Gastroesophageal sphincter (tissue), 4 donors: ENCODE data around the gene AFF3. TPM values are rescaled to one million over a fixed set of nuclear protein-coding genes. Genes with fewer than 3 reads are reported as not detected.

Experiments
- ATAC-seq: fragments of 150-250 bp; one replicate; pipeline ENCODE4 v1.9.1; 2016; ENCODE audit warnings: mild to moderate bottlenecking, moderate library complexity
- H3K27ac ChIP-seq, 4 donors: fragments of 200-600 bp; sonication (generic) in 3 of 4; 1 replicate in 3 of 4; 2 replicates in 1 of 4; pipeline ENCODE4 v1.5.1; 2016 to 2019
- H3K27me3 ChIP-seq: fragments of 200-600 bp; sonication (generic); one replicate; pipeline ENCODE4 v1.5.1; 2019
- H3K36me3 ChIP-seq, 2 donors: fragments of 200-600 bp; sonication (generic); one replicate each; pipeline ENCODE4 v1.5.1; 2019; ENCODE audit warnings: control low read depth in 1 of 2
- H3K4me1 ChIP-seq, 3 donors: fragments of 200-600 bp; sonication (generic); 1 replicate in 2 of 3; 2 replicates in 1 of 3; pipeline ENCODE4 v1.5.1; 2016 to 2019; ENCODE audit warnings: control low read depth in 2 of 3
- H3K4me3 ChIP-seq, 2 donors: fragments of 200-600 bp; sonication (generic); one replicate each; pipeline ENCODE4 v1.5.1; 2019; ENCODE audit warnings: mild to moderate bottlenecking in 1 of 2, moderate library complexity in 1 of 2
- H3K9me3 ChIP-seq, 3 donors: fragments of 200-600 bp; sonication (generic); one replicate each; pipeline ENCODE4 v1.5.1; 2017 to 2019; ENCODE audit warnings: control low read depth in 2 of 3
- EP300 ChIP-seq: sonication (generic); formaldehyde crosslinking; IDR thresholded peaks from one replicate; pipeline ENCODE4 v1.6.1; 2017; ENCODE audit warnings: antibody characterized with exemption, mild to moderate bottlenecking
- POLR2A ChIP-seq, 2 donors: fragments of 450-650 bp; IDR thresholded peaks; one replicate each; pipeline ENCODE4 v1.6.1; 2017; ENCODE audit warnings: antibody characterized with exemption in 2 of 2, mild to moderate bottlenecking in 2 of 2, moderate library complexity in 1 of 2
- POLR2AphosphoS5 ChIP-seq: sonication (generic); formaldehyde crosslinking; IDR thresholded peaks from one replicate; pipeline ENCODE4 v1.6.1; 2017; ENCODE audit warnings: antibody characterized with exemption
- WGBS, 2 donors: methylation state at CpG; one replicate each; pipeline ENCODE4 v1.1.5; 2018; ENCODE audit warnings: low coverage in 1 of 2; 5-methylcytosine and 5-hydroxymethylcytosine counted together
- total RNA-seq, 4 donors: library from RNA; depleted of rRNA; stranded (reverse); fragments of >200 nt; gene quantifications; one replicate each; pipeline ENCODE4 v1.1.0, GENCODE V29; 2016
- TF ChIP-seq, protein P1 (sequence below), 4 experiments: fragments of 200-600 bp in 2 of 4; fragments of 450-650 bp in 2 of 4; sonication (generic) in 1 of 4; IDR thresholded peaks; one replicate each; pipeline ENCODE4 v1.5.1; 2017 to 2019; ENCODE audit warnings: antibody characterized with exemption in 4 of 4, mild to moderate bottlenecking in 2 of 4, moderate library complexity in 2 of 4

AFF3 gene
- total RNA-seq, 4 donors from 2014 or later: 15.4 to 74.8 (median 37.7) TPM

DNA sequence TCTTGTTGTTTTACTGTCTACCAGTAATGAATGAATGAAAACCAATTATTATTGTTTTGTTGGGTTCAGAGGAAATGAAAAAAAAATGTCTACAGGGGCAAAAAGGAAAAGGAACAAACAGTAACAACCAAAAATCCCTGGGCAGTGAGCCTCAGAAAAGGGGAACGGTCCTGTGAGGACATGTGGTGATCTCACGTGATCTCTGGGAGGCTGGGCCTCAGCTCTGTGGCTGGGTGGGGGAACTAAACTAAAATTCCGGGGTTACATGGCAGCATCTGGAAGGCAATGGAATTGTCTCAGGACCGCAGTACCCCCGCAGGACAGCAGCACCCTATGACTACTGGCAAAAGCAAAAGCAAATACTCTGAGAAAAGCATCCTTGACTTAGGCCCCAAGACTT is 80.1 kb downstream of the AFF3 start:
- 86 to 94% methylated on average over 5 of the region's 5 CpGs for WGBS, 2 donors
- Histone ChIP-seq H3K9me3 (no peaks in the 10 kb centered on the region), H3K27me3 (no peaks in the 10 kb centered on the region), H3K27ac (no peak overlapping the region), H3K4me1 (peaks cover 0 to 26% (median 0%) of the 10 kb centered on the region in 3 donors), H3K36me3 (peaks cover 0 to 6% of the 10 kb centered on the region in 2 donors), H3K4me3 (no peak overlapping the region)
- ATAC-seq: no peak
- TF ChIP-seq EP300: no peak
- no peak for TF ChIP-seq POLR2AphosphoS5
- no peak for TF ChIP-seq POLR2A (IDR thresholded peaks at IDR 0.05)

DNA sequence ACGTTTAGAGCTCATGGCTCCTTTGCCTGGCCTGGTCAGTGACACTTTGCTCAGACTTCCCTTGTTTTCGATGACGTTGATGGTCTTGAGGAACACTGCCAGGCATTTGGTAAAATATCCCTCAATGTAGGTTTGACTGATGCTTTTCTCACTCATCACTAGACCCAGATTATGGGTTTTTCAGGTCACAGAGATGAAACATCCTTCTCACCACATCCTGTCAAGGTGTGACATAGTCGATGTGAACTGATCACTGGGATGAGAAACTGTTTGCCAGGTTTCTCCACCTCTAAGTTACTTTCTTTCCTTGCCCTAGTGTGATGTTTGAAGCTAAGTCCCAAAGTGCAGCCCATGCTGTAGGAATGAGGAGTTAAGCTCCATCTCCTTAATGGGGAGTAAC is 81.5 kb downstream of the AFF3 start:
- Histone ChIP-seq H3K36me3 (peaks cover 0 to 6% of the 10 kb centered on the region in 2 donors), H3K27me3 (no peaks in the 10 kb centered on the region), H3K4me1 (peaks cover 0 to 18% (median 0%) of the 10 kb centered on the region in 3 donors), H3K9me3 (no peaks in the 10 kb centered on the region), H3K27ac (no peak overlapping the region), H3K4me3 (no peak overlapping the region)
- 76 to 100% methylated on average over 1 to 3 of the region's 4 CpGs for WGBS, 2 donors
- no peak for TF ChIP-seq POLR2AphosphoS5
- no peak for TF ChIP-seq EP300
- TF ChIP-seq POLR2A (IDR thresholded peaks at IDR 0.05): no peak
- TF ChIP-seq, protein P1, sequence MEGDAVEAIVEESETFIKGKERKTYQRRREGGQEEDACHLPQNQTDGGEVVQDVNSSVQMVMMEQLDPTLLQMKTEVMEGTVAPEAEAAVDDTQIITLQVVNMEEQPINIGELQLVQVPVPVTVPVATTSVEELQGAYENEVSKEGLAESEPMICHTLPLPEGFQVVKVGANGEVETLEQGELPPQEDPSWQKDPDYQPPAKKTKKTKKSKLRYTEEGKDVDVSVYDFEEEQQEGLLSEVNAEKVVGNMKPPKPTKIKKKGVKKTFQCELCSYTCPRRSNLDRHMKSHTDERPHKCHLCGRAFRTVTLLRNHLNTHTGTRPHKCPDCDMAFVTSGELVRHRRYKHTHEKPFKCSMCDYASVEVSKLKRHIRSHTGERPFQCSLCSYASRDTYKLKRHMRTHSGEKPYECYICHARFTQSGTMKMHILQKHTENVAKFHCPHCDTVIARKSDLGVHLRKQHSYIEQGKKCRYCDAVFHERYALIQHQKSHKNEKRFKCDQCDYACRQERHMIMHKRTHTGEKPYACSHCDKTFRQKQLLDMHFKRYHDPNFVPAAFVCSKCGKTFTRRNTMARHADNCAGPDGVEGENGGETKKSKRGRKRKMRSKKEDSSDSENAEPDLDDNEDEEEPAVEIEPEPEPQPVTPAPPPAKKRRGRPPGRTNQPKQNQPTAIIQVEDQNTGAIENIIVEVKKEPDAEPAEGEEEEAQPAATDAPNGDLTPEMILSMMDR (IDR thresholded peaks at IDR 0.05): no peak
- ATAC-seq: no peak

DNA sequence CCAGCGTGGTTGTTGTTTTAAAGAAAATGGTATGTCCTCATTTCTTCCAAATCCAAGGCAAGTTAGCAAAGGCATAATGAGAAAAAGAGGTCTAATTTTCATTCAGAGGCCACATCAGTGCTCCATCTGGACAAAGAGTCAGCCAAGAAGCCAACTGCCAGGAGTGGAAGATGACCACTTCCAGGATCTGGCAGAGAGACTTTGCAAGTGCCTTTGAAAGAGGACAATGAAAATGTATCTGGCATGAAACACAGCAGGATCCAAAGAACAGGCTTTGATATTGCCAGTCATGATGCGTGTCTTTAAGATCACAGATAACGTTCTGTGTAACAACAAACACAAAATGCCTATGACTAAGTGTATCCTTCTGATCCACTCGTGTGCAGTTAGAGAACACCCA is 82.8 kb downstream of the AFF3 start:
- Histone ChIP-seq H3K27ac (no peak overlapping the region), H3K27me3 (no peaks in the 10 kb centered on the region), H3K4me3 (no peak overlapping the region), H3K36me3 (peaks cover 0 to 6% of the 10 kb centered on the region in 2 donors), H3K9me3 (no peaks in the 10 kb centered on the region), H3K4me1 (peaks cover 0 to 13% (median 0%) of the 10 kb centered on the region in 3 donors)
- TF ChIP-seq, protein P1 (IDR thresholded peaks at IDR 0.05): no peak
- no peak for TF ChIP-seq POLR2AphosphoS5
- no peak for TF ChIP-seq EP300
- TF ChIP-seq POLR2A (IDR thresholded peaks at IDR 0.05): no peak
- WGBS, 2 donors: 89 to 100% methylated on average over 3 to 4 of the region's 4 CpGs
- no peak for ATAC-seq

DNA sequence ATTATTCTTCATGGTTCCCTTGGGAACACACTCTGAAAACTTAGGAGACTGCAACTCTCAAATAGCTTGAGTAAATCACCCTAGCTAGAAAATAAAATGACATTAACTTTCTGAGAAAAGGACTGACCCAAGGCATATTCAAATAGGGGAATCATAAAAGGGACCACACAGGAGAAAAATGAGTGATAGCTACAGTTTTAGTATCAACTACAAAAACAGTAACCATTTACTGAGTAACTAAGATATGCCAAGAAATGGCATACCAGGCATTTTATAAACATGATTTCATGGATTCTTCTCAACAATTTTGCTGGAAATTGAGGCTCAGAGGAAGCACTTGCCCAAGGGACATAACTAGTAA is 84.5 kb downstream of the AFF3 start:
- no peak overlapping the region for H3K4me3 ChIP-seq
- peaks cover 0 to 6% of the 10 kb centered on the region in 2 donors for H3K36me3 ChIP-seq
- peaks cover 0 to 13% (median 0%) of the 10 kb centered on the region in 3 donors for H3K4me1 ChIP-seq
- no peaks in the 10 kb centered on the region for H3K27me3 ChIP-seq
- H3K9me3 ChIP-seq: no peaks in the 10 kb centered on the region
- no peak overlapping the region for H3K27ac ChIP-seq
- TF ChIP-seq POLR2A (IDR thresholded peaks at IDR 0.05) (no peak), EP300 (no peak), POLR2AphosphoS5 (no peak)
- TF ChIP-seq, protein P1 (IDR thresholded peaks at IDR 0.05): no peak
- ATAC-seq: no peak

DNA sequence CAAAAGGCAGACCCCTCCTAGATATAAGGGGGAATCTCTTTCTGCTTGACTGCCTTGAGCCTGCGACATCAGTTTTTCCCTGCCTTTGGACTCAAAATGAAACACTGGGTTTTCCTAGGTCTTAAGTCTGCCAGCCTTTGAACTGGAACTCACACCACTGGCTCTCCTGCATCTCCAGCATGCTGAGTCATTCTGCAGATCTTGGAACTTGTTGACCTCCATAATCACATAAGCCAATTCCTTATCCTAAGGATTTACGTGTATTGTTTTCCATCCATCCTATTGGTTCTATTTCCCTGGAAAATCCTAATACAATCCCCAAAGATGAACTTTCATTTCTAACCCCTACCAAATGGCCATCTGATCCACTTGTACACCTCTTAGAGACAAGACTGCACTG is 88.0 kb downstream of the AFF3 start:
- Histone ChIP-seq H3K36me3 (no peaks in the 10 kb centered on the region), H3K27ac (no peak overlapping the region), H3K27me3 (no peaks in the 10 kb centered on the region), H3K4me1 (peaks cover 0 to 13% (median 0%) of the 10 kb centered on the region in 3 donors), H3K4me3 (no peak overlapping the region), H3K9me3 (no peaks in the 10 kb centered on the region)
- WGBS, 2 donors: 92 to 100% methylated on average over 1 of the region's 2 CpGs
- TF ChIP-seq EP300: no peak
- no peak for TF ChIP-seq POLR2AphosphoS5
- TF ChIP-seq, protein P1 (IDR thresholded peaks at IDR 0.05): no peak
- no peak for TF ChIP-seq POLR2A (IDR thresholded peaks at IDR 0.05)
- no peak for ATAC-seq
